Subcutaneous adipose tissue (tissue), 4 donors: ENCODE measurements around the gene RHOT2. TPM values are rescaled to one million over a fixed set of nuclear protein-coding genes. Genes with fewer than 3 reads are reported as not detected.

Experiments
- CTCF ChIP-seq: fragments of 450-650 bp; IDR thresholded peaks from one replicate; pipeline ENCODE4 v1.5.1; 2016; ENCODE audit warnings: low read depth, mild to moderate bottlenecking, control low read depth, antibody characterized with exemption, moderate library complexity
- total RNA-seq, 4 donors: library from RNA; depleted of rRNA; stranded (reverse); fragments of >200 nt; gene quantifications; one replicate each; pipeline ENCODE4 v1.1.0, GENCODE V29; 2016

Gene RHOT2
- total RNA-seq, 4 donors from 2014 or later = 26.2 to 75.4 (median 37.8) TPM

DNA sequence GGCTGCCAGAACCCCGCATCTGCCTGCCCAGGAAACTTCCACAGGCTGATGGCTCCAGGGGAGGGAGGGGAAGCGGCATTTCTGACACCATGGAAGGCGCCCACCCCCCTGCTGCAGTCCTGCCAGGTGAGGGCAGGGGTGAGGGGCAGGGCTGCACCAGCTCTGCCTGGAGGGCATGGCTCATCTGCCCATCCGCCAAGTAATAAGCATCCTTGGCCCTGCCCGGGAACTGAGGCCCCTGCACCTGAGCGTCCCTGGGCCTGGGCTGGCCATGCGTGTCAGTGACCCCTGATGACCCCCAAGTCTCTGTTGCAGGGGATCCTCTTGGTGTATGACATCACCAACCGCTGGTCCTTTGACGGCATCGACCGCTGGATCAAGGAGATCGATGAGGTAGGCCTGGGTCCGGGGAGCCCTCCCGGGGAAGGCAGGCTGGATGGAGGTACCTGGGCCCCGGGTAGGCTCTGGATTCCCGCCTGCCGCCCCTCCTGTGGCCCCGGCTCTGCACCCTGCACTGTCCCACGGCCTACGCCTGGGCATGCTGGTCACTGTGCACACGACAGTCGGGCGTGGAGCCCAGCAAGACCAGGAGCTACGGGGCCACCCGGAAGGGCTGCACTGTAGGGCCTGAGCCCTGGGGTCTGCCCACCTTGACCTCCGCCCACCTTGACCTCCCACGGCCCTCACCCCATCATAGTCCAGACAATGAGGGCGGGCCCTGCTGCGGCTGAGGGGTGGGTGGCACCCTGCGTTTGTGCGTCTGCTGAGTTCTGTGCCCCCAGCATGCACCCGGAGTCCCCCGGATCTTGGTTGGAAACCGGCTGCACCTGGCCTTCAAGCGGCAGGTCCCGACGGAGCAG, 42.6 kb upstream of the RHOT2 start:
- no peak for TF ChIP-seq CTCF

- no peak for TF ChIP-seq CTCF
Measured at GRCh38 chr16:625977-626765, 41.8 kb upstream of the RHOT2 start.

DNA sequence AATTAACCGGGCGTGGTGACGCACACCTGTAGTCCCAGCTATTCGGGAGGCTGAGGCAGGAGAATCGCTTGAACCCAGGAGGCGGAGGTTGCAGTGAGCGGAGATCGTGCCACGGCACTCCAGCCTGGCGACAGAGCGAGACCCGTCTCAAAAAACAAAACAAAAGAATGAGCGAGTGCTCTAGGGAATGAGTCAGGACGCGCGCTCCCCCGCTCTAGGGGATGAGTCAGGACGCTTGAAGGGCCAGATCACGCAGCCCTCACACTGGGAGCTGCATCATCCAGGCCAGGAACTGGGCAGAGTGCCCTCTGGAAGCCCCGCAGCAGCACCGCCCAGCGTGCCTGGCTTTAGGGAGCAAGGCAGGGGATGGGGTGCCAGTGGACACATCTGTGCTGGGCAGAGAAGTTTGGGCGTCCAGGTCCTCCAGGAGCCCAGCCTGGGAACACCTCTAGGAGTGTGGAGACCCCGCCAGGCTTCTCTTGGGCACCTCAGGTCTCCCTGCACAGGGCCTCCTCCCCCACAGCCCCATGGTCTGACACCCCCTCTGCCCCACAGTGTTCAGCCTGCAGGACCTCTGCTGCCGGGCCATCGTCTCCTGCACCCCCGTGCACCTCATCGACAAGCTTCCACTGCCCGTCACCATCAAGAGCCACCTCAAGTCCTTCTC, 41.0 kb upstream of the RHOT2 start:
- no peak for TF ChIP-seq CTCF

GRCh38 chr16:627454-628239, 40.3 kb upstream of the RHOT2 start:
- TF ChIP-seq CTCF = no peak

DNA sequence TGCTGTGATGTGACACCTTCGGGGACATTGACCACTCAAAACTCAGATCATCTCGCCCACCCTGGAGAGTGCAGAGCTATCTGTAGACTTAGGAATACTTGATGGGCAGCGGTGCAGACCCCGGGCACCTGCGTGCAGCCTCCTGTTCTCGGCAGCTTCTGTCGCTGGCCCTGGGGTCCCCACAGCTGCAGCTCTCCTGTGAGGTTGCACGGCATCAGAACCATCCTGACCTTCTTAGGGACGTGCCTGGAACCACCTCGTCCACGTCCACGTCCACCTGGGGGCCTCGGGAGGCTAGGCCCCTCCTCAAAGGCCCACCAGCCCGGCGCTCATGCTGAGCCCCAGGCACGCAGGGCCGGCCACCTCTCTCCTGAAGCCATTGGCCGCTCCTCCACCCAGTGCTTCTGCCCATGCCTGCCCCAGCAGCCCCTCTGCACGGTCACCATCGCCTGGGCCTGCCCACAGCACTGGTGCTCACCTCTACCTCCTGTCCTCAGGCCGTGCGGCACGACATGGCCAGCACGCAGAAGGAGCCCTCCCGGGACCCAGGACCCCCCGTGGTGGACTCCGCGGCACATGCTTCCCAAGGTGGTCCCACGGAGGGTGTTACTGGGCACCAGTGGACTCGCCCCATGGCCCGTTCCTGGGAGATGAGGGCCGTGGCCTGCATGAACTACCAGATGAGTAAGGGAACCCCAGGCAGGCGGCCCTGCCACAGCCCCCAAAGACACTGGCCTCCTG, 39.4 kb upstream of the RHOT2 start:
- no peak for TF ChIP-seq CTCF

DNA sequence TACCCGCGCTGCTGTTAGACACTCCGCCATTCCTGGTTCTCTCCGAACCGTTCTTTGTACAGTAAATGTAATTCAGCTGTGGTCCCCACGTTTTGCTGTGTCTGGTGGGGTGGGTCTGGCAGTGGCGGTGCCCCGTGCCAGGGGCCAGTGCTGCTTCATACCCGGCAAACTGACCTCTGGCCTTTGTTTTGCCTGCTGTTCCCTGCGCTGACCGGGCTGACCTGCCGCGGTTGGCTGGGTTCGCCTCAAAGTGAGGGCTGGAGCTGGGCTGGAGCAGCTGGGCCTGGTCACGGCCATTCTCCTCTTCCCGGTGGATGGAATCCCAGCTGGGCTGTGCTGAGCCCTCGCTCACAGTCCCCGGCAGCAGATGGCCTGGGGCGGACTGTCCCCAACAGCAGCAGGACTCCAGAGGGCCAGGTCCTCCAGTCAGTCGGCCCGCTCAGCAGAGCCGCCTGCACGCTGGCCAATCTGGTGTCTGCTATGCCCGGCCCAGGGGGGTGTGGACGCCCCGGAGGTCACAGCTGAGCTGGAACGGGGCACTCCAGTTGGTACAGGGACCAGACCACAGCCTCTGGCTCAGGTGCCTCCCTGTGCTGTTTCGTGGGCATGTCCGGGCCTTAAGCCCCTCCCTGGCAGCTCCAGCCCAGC, 38.6 kb upstream of the RHOT2 start:
- no peak for TF ChIP-seq CTCF
